Psoas muscle (tissue), 8 donors: ENCODE measurements around the gene SEPHS2. TPM values are rescaled to one million over a fixed set of nuclear protein-coding genes. Genes with fewer than 3 reads are reported as not detected.

Experiments
- ATAC-seq, 4 donors: fragments of 200-7000 bp; cut with Tn5 transposase; one replicate each; pipeline ENCODE4 v1.9.1; 2020; ENCODE audit warnings: moderate library complexity in 3 of 4, mild to moderate bottlenecking in 2 of 4
- DNase-seq, 2 donors: peaks; one replicate each; pipeline ENCODE4 v3.0.0-alpha.2; 2020
- H3K27ac ChIP-seq: fragments of 200-600 bp; one replicate; pipeline ENCODE4 v1.8.0; 2022
- H3K27me3 ChIP-seq, 3 donors: fragments of 200-600 bp in 1 of 3; one replicate each; pipeline versions ENCODE4 v1.6.1 to v1.8.0; 2013 to 2022; ENCODE audit warnings: low read length in 2 of 3, mild to moderate bottlenecking in 2 of 3, moderate library complexity in 1 of 3; ENCODE audit not compliant: insufficient read depth in 3 of 3
- H3K36me3 ChIP-seq, 2 donors: fragments of 200-600 bp in 1 of 2; one replicate each; pipeline versions ENCODE4 v1.6.1 to v1.8.0; 2013 to 2022; ENCODE audit warnings: low read depth in 1 of 2, mild to moderate bottlenecking in 1 of 2, moderate library complexity in 1 of 2; ENCODE audit not compliant: insufficient read depth in 1 of 2
- H3K4me1 ChIP-seq: fragments of 200-600 bp; one replicate; pipeline ENCODE4 v1.8.0; 2022
- H3K4me3 ChIP-seq: fragments of 200-600 bp; one replicate; pipeline ENCODE4 v1.8.0; 2022; ENCODE audit warnings: mild to moderate bottlenecking
- H3K9me3 ChIP-seq: fragments of 200-600 bp; one replicate; pipeline ENCODE4 v1.8.0; 2022
- CTCF ChIP-seq: fragments of 200-600 bp; IDR thresholded peaks from one replicate; pipeline ENCODE4 v1.8.0; 2022; ENCODE audit warnings: antibody characterized with exemption
- WGBS, 3 donors: extraction: QIAGEN DNeasy Blood & Tissue Kit; methylation state at CpG; one replicate each; pipeline versions ENCODE4 v1.1.6 to v1.1.7; 2013; 5-methylcytosine and 5-hydroxymethylcytosine counted together
- intact Hi-C, 2 donors: fragments of 100-400 bp; cut with DNase I; formaldehyde crosslinking; loops; one replicate each; pipeline versions ENCODE4 v1.11.0 to v1.14.2; 2022
- polyA plus RNA-seq, 3 donors: library from polyadenylated mRNA; stranded (reverse); fragments of 200-250 nt; gene quantifications; one replicate each; pipeline ENCODE4 v1.2.3, GENCODE V29; 2013
- total RNA-seq, 4 donors: library from RNA; stranded (reverse); fragmentation: NEBNext Ultra II Directional in 2 of 4; extraction: Animal tissue kit (Norgen Biotek cat#: 25700) in 2 of 4; gene quantifications; one replicate each; pipeline versions ENCODE4 v1.2.1 to v1.2.4, GENCODE V29; 2021 to 2023
- donor health status: healthy with polysubstance abuse.
- donor health status: DM: no; HTN: no; CAD: no; lungs with moderate emphysema.
- donor health status: Bipolar disorder and iron deficiency.
- donor health status: healthy.
- donor health status: DM: yes; HTN: yes; CAD: no.
- donor health status: DM: no; HTN: no; CAD: no.
- donor health status: DM: no; HTN: no; CAD: no.
- donor health status: DM: yes; HTN: yes; CAD: no.

SEPHS2 gene
- total and polyA plus RNA-seq, 7 donors, result 25.4 to 96.7 (median 59.8) TPM

- H3K4me1 ChIP-seq, result peaks cover 20% of the 10 kb centered on the region
- intact Hi-C loops, result loop anchor here in 1 of 2 donors (2.0 kb wide), 1 partner anchor 17 kb away; no protein-coding TSS in a partner anchor
- WGBS, 3 donors, result 15 to 29% (median 16%) methylated on average over 10 to 13 of the region's 13 CpGs
Measured at GRCh38 chr16:30395992-30396585, 49.6 kb downstream of the SEPHS2 start.

GRCh38 chr16:30395155-30395991 is 50.3 kb downstream of the SEPHS2 start, which contains the start of gene ZNF48:
ZNF48 (plus strand) TSS chr16:30395420; CDS start chr16:30395795, 375 bp downstream.
- intact Hi-C loops, result loop anchor here in 1 of 2 donors (2.0 kb wide), 1 partner anchor 17 kb away; no protein-coding TSS in a partner anchor
- 0 to 1% (median 0%) methylated on average over 74 to 103 of the region's 103 CpGs for WGBS, 3 donors
- Histone ChIP-seq H3K4me1 (peaks cover 20% of the 10 kb centered on the region), H3K4me3 (peak within 1 kb of the TSS; percentile 91), H3K27ac (peak within 1 kb of the TSS; percentile 87), H3K9me3 (no peaks in the 10 kb centered on the region), H3K27me3 (no peaks in the 10 kb centered on the region), H3K36me3 (peaks cover 0 to 13% of the 10 kb centered on the region in 2 donors)
- DNase-seq (peak; percentile 90 to 95), ATAC-seq (peak; percentile 96 to 98 (median 96))
- TF ChIP-seq CTCF, result peak; percentile 55

More at GRCh38 chr16:30395992-30396585, 49.6 kb downstream of the SEPHS2 start:
- DNase-seq (no peak), ATAC-seq (no peak)
- no peak for TF ChIP-seq CTCF
- peak overlapping the region; percentile 87 for H3K27ac ChIP-seq
- H3K4me3 ChIP-seq, result peak overlapping the region; percentile 91
- no peaks in the 10 kb centered on the region for H3K27me3 ChIP-seq
- H3K36me3 ChIP-seq, result peaks cover 0 to 13% of the 10 kb centered on the region in 2 donors
- no peaks in the 10 kb centered on the region for H3K9me3 ChIP-seq

- Histone ChIP-seq H3K36me3 (peaks cover 0 to 13% of the 10 kb centered on the region in 2 donors), H3K27me3 (no peaks in the 10 kb centered on the region), H3K4me1 (peaks cover 15% of the 10 kb centered on the region), H3K9me3 (no peaks in the 10 kb centered on the region), H3K27ac (peak overlapping the region; percentile 87), H3K4me3 (peak overlapping the region; percentile 91)
- WGBS, 3 donors, result 4 to 8% (median 5%) methylated on average over 31 of the region's 31 CpGs
- no peak for DNase-seq
- intact Hi-C loops, result loop anchor here in 1 of 2 donors (2.0 kb wide), 1 partner anchor 16 kb away; no protein-coding TSS in a partner anchor
- no peak for TF ChIP-seq CTCF
- peak; percentile 15 to 53 (median 21) for ATAC-seq
Measured at GRCh38 chr16:30394592-30395154, 51.0 kb downstream of the SEPHS2 start.

Other genes with a start within 250 kb of the SEPHS2 start
- gene SULT1A3, start 246.6 kb downstream of the SEPHS2 start, total RNA-seq, result 1 to 10 TPM; 4.2 to 5.5 (median 4.7) TPM
- gene SULT1A3, start 246.6 kb downstream of the SEPHS2 start, polyA plus RNA-seq, result 1 to 10 TPM; 2.7 to 4.6 (median 3.4) TPM
- 1 to 10 TPM; 3.0 to 6.5 (median 5.0) TPM for gene NPIPB13, start 197.4 kb downstream of the SEPHS2 start, total RNA-seq
- gene NPIPB13, start 197.4 kb downstream of the SEPHS2 start, polyA plus RNA-seq, result 1 to 10 TPM; 1.8 to 2.2 (median 2.0) TPM
- gene CD2BP2, start 90.6 kb downstream of the SEPHS2 start, total RNA-seq, result 10 to 100 TPM; 38.9 to 65.0 (median 49.6) TPM
- gene CD2BP2, start 90.6 kb downstream of the SEPHS2 start, polyA plus RNA-seq, result 10 to 100 TPM; 31.0 to 61.8 (median 55.6) TPM
- 10 to 100 TPM; 30.1 to 50.0 (median 34.1) TPM for gene TBC1D10B, start 75.4 kb downstream of the SEPHS2 start, total RNA-seq
- gene TBC1D10B, start 75.4 kb downstream of the SEPHS2 start, polyA plus RNA-seq, result 10 to 100 TPM; 24.5 to 45.0 (median 26.4) TPM
- 1,000 to 10,000 TPM; 1,414 to 6,743 (median 2,777) TPM for gene MYL11, start 71.1 kb downstream of the SEPHS2 start, total RNA-seq
- gene MYL11, start 71.1 kb downstream of the SEPHS2 start, polyA plus RNA-seq, result 1,000 to 10,000 TPM in 2 of 3 donors, 100 to 1,000 TPM in 1; 636 to 4,264 (median 2,548) TPM
- 1 to 10 TPM in 2 of 4 donors, under 1 TPM in 2; 0.34 to 1.8 (median 0.90) TPM for gene SEPTIN1, start 63.3 kb downstream of the SEPHS2 start, total RNA-seq
- under 1 TPM; 0.22 to 0.51 (median 0.28) TPM for gene SEPTIN1, start 63.3 kb downstream of the SEPHS2 start, polyA plus RNA-seq
- 1 to 10 TPM; 2.8 to 7.8 (median 5.6) TPM for gene ZNF48, start 50.5 kb downstream of the SEPHS2 start, total RNA-seq
- gene ZNF48, start 50.5 kb downstream of the SEPHS2 start, polyA plus RNA-seq, result 1 to 10 TPM; 2.3 to 7.4 (median 3.2) TPM
- 10 to 100 TPM in 2 of 4 donors, 1 to 10 TPM in 2; 4.8 to 14.6 (median 9.1) TPM for gene ZNF771, start 38.3 kb downstream of the SEPHS2 start, total RNA-seq
- 1 to 10 TPM; 5.3 to 7.4 (median 5.4) TPM for gene ZNF771, start 38.3 kb downstream of the SEPHS2 start, polyA plus RNA-seq
- gene DCTPP1, start 15.8 kb downstream of the SEPHS2 start, total RNA-seq, result 10 to 100 TPM; 23.3 to 54.4 (median 33.9) TPM
- 10 to 100 TPM; 42.2 to 84.2 (median 52.7) TPM for gene DCTPP1, start 15.8 kb downstream of the SEPHS2 start, polyA plus RNA-seq
- 1 to 10 TPM; 1.1 to 3.0 (median 2.3) TPM for gene ITGAL, start 26.9 kb upstream of the SEPHS2 start, total RNA-seq
- gene ITGAL, start 26.9 kb upstream of the SEPHS2 start, polyA plus RNA-seq, result under 1 TPM; 0.21 to 0.29 (median 0.27) TPM
- 10 to 100 TPM; 54.5 to 67.2 (median 60.2) TPM for gene ZNF768, start 80.7 kb upstream of the SEPHS2 start, total RNA-seq
- gene ZNF768, start 80.7 kb upstream of the SEPHS2 start, polyA plus RNA-seq, result 100 to 1,000 TPM in 1 of 3 donors, 10 to 100 TPM in 2; 49.0 to 125 (median 91.2) TPM
- gene ZNF747, start 89.0 kb upstream of the SEPHS2 start, total RNA-seq, result 10 to 100 TPM in 1 of 4 donors, 1 to 10 TPM in 3; 6.4 to 16.4 (median 8.9) TPM
- gene ZNF747, start 89.0 kb upstream of the SEPHS2 start, polyA plus RNA-seq, result 10 to 100 TPM in 1 of 3 donors, 1 to 10 TPM in 2; 6.8 to 16.3 (median 7.9) TPM
- gene ZNF764, start 112.5 kb upstream of the SEPHS2 start, total RNA-seq, result 1 to 10 TPM; 2.7 to 8.7 (median 5.2) TPM
- gene ZNF764, start 112.5 kb upstream of the SEPHS2 start, polyA plus RNA-seq, result 1 to 10 TPM; 1.9 to 5.1 (median 3.0) TPM
- 10 to 100 TPM; 11.7 to 21.2 (median 16.5) TPM for gene ZNF688, start 125.8 kb upstream of the SEPHS2 start, total RNA-seq
- gene ZNF688, start 125.8 kb upstream of the SEPHS2 start, polyA plus RNA-seq, result 10 to 100 TPM; 11.1 to 15.6 (median 13.5) TPM
- 1 to 10 TPM; 3.4 to 5.4 (median 3.9) TPM for gene ZNF785, start 139.8 kb upstream of the SEPHS2 start, total RNA-seq
- 1 to 10 TPM; 1.3 to 2.8 (median 1.5) TPM for gene ZNF785, start 139.8 kb upstream of the SEPHS2 start, polyA plus RNA-seq
- 1 to 10 TPM; 3.4 to 9.6 (median 5.8) TPM for gene ZNF689, start 164.5 kb upstream of the SEPHS2 start, total RNA-seq
- gene ZNF689, start 164.5 kb upstream of the SEPHS2 start, polyA plus RNA-seq, result 1 to 10 TPM; 3.6 to 6.1 (median 5.4) TPM
- 10 to 100 TPM; 13.4 to 26.4 (median 15.9) TPM for gene PRR14, start 205.1 kb upstream of the SEPHS2 start, total RNA-seq
- 10 to 100 TPM; 23.8 to 26.8 (median 25.5) TPM for gene PRR14, start 205.1 kb upstream of the SEPHS2 start, polyA plus RNA-seq
- 10 to 100 TPM; 31.2 to 58.5 (median 38.6) TPM for gene FBRS, start 212.6 kb upstream of the SEPHS2 start, total RNA-seq
- gene FBRS, start 212.6 kb upstream of the SEPHS2 start, polyA plus RNA-seq, result 10 to 100 TPM; 24.8 to 35.5 (median 29.3) TPM